Endothelial cell of umbilical vein (primary cell): ENCODE results near the gene GRK5. TPM values are rescaled to one million over a fixed set of nuclear protein-coding genes. Genes with fewer than 3 reads are reported as not detected.
A peak's percentile ranks its signal among the peaks of the same experiment; 100 is the strongest.

Experiments
- BruUV-seq: library from RNA; stranded (reverse); fragments of 400-500 nt; replicated peaks from 2 replicates; lab custom pipeline; 2021; lab: Mats Ljungman, UMichigan
- CTCF ChIA-PET: fragments of 300-600, 350-600 bp; sonication (Branson Sonifier 250); formaldehyde crosslinking; loops from one replicate; lab custom pipeline; 2021; ENCODE audit warnings: antibody characterized with exemption, inconsistent platforms; lab: Charles Lee
- POLR2A ChIA-PET: fragments of 300-600, 350-600 bp; sonication (Branson Sonifier 250); formaldehyde crosslinking; loops from one replicate; lab custom pipeline; 2021; ENCODE audit warnings: antibody characterized with exemption, inconsistent platforms; lab: Charles Lee
- DNase-seq: peaks from one replicate; pipeline ENCODE4 v3.0.0-alpha.2; 2011; ENCODE audit warnings: low read depth, low spot score
- FAIRE-seq: peaks from 2 replicates; lab custom pipeline; 2011; peaks lifted over from hg19 to GRCh38; lab: Jason Lieb, UNC
- H2AFZ ChIP-seq: 2 replicates; pipeline ENCODE4 v1.6.0; 2012; ENCODE audit warnings: low read depth, low read length, control low read depth, inconsistent platforms
- H3K27ac ChIP-seq: 2 replicates; pipeline ENCODE4 v1.5.1; 2011; ENCODE audit warnings: low read depth, mild to moderate bottlenecking, control low read depth, low read length, moderate library complexity; ENCODE audit not compliant: insufficient read depth
- H3K27me3 ChIP-seq, 2 experiments: 2 replicates each; pipeline versions ENCODE4 v1.6.0 to v1.6.1; 2011; ENCODE audit warnings: low read length in 2 of 2, mixed read lengths in 1 of 2; ENCODE audit not compliant: control insufficient read depth in 2 of 2, insufficient read depth in 2 of 2
- H3K36me3 ChIP-seq, 2 experiments: 2 replicates in 1 of 2; 3 replicates in 1 of 2; pipeline ENCODE4 v1.5.1; 2011; ENCODE audit warnings: low read length in 2 of 2, mild to moderate bottlenecking in 1 of 2, moderate library complexity in 1 of 2; ENCODE audit not compliant: control insufficient read depth in 2 of 2, insufficient read depth in 2 of 2; ENCODE audit errors: extremely low read depth in 1 of 2
- H3K4me1 ChIP-seq: 3 replicates; pipeline ENCODE4 v1.5.1; 2011; ENCODE audit warnings: mild to moderate bottlenecking, low read length; ENCODE audit not compliant: control insufficient read depth, insufficient read depth; ENCODE audit errors: extremely low read depth
- H3K4me2 ChIP-seq: 2 replicates; pipeline ENCODE4 v1.6.1; 2011; ENCODE audit warnings: low read length, control low read depth, mixed read lengths; ENCODE audit not compliant: insufficient read depth
- H3K4me3 ChIP-seq, 3 experiments: fragments of 200-600 bp in 1 of 3; sonication (generic), shearing (Covaris generic) in 1 of 3; replicated peaks in 1 of 3; 2 replicates each; pipeline ENCODE4 v1.5.1; 2011 to 2016; ENCODE audit warnings: control low read depth in 3 of 3, low read length in 3 of 3, mild to moderate bottlenecking in 2 of 3, inconsistent platforms in 1 of 3, low read depth in 1 of 3, moderate library complexity in 1 of 3; ENCODE audit not compliant: insufficient read depth in 1 of 3
- H3K79me2 ChIP-seq: 2 replicates; pipeline ENCODE4 v1.6.0; 2012; ENCODE audit warnings: low read length, inconsistent platforms; ENCODE audit not compliant: control insufficient read depth, insufficient read depth
- H3K9ac ChIP-seq: replicated peaks from 2 replicates; pipeline ENCODE3; 2011; ENCODE audit warnings: low read length, control low read depth; ENCODE audit not compliant: insufficient read depth; ENCODE audit errors: extremely low read depth
- H3K9me1 ChIP-seq: replicated peaks from 3 replicates; pipeline ENCODE4 v1.6.0; 2011; ENCODE audit warnings: mild to moderate bottlenecking, low read length; ENCODE audit not compliant: control insufficient read depth, insufficient read depth; ENCODE audit errors: extremely low read depth
- H3K9me3 ChIP-seq: replicated peaks from 2 replicates; pipeline ENCODE4 v1.5.1; 2012; ENCODE audit warnings: low read length, inconsistent platforms; ENCODE audit not compliant: control insufficient read depth, insufficient read depth
- H4K20me1 ChIP-seq: replicated peaks from 2 replicates; pipeline ENCODE3; 2011; ENCODE audit warnings: mild to moderate bottlenecking, low read length; ENCODE audit not compliant: control insufficient read depth, insufficient read depth; ENCODE audit errors: extremely low read depth
- CTCF ChIP-seq, 2 donors: IDR thresholded peaks; 1 replicate in 1 of 2; 2 replicates in 1 of 2; pipeline ENCODE4 v1.5.1; 2011; ENCODE audit warnings: low read length in 2 of 2, mild to moderate bottlenecking in 2 of 2, moderate library complexity in 2 of 2, control low read depth in 1 of 2, inconsistent platforms in 1 of 2, low read depth in 1 of 2; ENCODE audit not compliant: insufficient read depth in 1 of 2; ENCODE audit errors: extremely low read depth in 1 of 2
- EZH2 ChIP-seq: IDR thresholded peaks from 2 replicates; pipeline ENCODE4 v1.6.1; 2012; ENCODE audit warnings: borderline replicate concordance, low read depth, mild to moderate bottlenecking, moderate library complexity, low read length, inconsistent platforms; ENCODE audit not compliant: severe bottlenecking
- FOS ChIP-seq: IDR thresholded peaks from 2 replicates; pipeline ENCODE4 v1.6.1; 2011; ENCODE audit warnings: mild to moderate bottlenecking, low read length, moderate library complexity, borderline replicate concordance; ENCODE audit not compliant: insufficient read depth
- GATA2 ChIP-seq: IDR thresholded peaks from 2 replicates; pipeline ENCODE4 v1.7.0; 2011; ENCODE audit warnings: low read depth, mild to moderate bottlenecking, moderate library complexity, mixed read lengths, low read length; ENCODE audit not compliant: insufficient read length, insufficient read depth
- JUN ChIP-seq: IDR thresholded peaks from 2 replicates; pipeline ENCODE4 v1.6.1; 2011; ENCODE audit warnings: borderline replicate concordance, low read depth; ENCODE audit not compliant: insufficient read length, insufficient read depth
- MYC ChIP-seq: IDR thresholded peaks from one replicate; pipeline ENCODE4 v1.6.1; 2011; ENCODE audit warnings: mild to moderate bottlenecking, low read depth, low read length
- POLR2A ChIP-seq: IDR thresholded peaks from 2 replicates; pipeline ENCODE4 v1.6.1; 2012; ENCODE audit warnings: low read depth, mild to moderate bottlenecking, control low read depth, low read length
- POLR2AphosphoS5 ChIP-seq: IDR thresholded peaks from 2 replicates; pipeline ENCODE4 v1.6.1; 2012; ENCODE audit warnings: low read depth, mild to moderate bottlenecking, control low read depth, low read length, moderate library complexity; ENCODE audit not compliant: insufficient read depth
- dilution Hi-C: fragments of 300-500 bp; cut with MboI; formaldehyde crosslinking; loops from one replicate; pipeline ENCODE4 v1.15.0; 2019; ENCODE audit warnings: low sequenced_read_pairs; ENCODE audit not compliant: extremely low pct_ligation_motif_present
- intact Hi-C: fragments of 100-400 bp; cut with micrococcal nuclease; formaldehyde crosslinking; loops from one replicate; pipeline ENCODE4 v1.10.0; 2022
- polyA plus RNA-seq, 4 experiments: library from polyadenylated mRNA; depleted of rRNA in 3 of 4; stranded (reverse) in 3 of 4; unstranded in 1 of 4; fragments of >200 nt; gene quantifications; 2 replicates each; pipeline versions ENCODE4 v1.2.1 to v1.2.3, GENCODE V29; 2011 to 2012; ENCODE audit warnings: missing spikeins in 1 of 4
- total RNA-seq: library from RNA; stranded (reverse); gene quantifications from 2 replicates; pipeline ENCODE4 v1.2.3, GENCODE V29; 2021
- TF ChIP-seq, protein P1 (sequence below): IDR thresholded peaks from 2 replicates; pipeline ENCODE4 v1.6.1; 2011; ENCODE audit not compliant: insufficient read depth, insufficient read length

GRK5 gene
- total and polyA plus RNA-seq, 2 donors (not counting 3 experiments of a cell fraction or from before 2014, with no cell fraction given), result 13.1 to 29.5 TPM

- H3K4me1 ChIP-seq, result no peaks in the 10 kb centered on the region
- H3K9me1 ChIP-seq, result no peaks in the 10 kb centered on the region
- no peak overlapping the region for H3K4me2 ChIP-seq
- H3K79me2 ChIP-seq, result no peaks in the 10 kb centered on the region
- ChIA-PET CTCF (interaction anchor here (0.8 to 1.5 kb wide), 2 partner anchors 18 to 43 kb away, joined by 3 read pairs; no protein-coding TSS in a partner anchor), POLR2A (no interaction called here)
- dilution Hi-C loops, result no loop called here
- no peak overlapping the region for H3K4me3 ChIP-seq
- FAIRE-seq (no peak), DNase-seq (no peak)
- TF ChIP-seq CTCF (IDR thresholded peaks at IDR 0.05; ENCODE audit: extremely low read depth in 1 of 2, insufficient read depth in 1 of 2, low read depth in 1 of 2, low read length in 2 of 2), result peak; percentile 20 to 25
- TF ChIP-seq FOS, result no peak
- H3K9me3 ChIP-seq, result no peaks in the 10 kb centered on the region
- BruUV-seq, result no TSS peak
- intact Hi-C loops, result no loop called here
- no peak overlapping the region for H2AFZ ChIP-seq
- no peaks in the 10 kb centered on the region for H4K20me1 ChIP-seq
- no peaks in the 10 kb centered on the region for H3K27me3 ChIP-seq
- no peak overlapping the region for H3K27ac ChIP-seq
- no peaks in the 10 kb centered on the region for H3K36me3 ChIP-seq
- no peak overlapping the region for H3K9ac ChIP-seq
These were observed 148.6 kb downstream of the GRK5 start for GRCh38 chr10:119355930-119356329.

- intact Hi-C loops, result no loop called here
- dilution Hi-C loops, result no loop called here
- Histone ChIP-seq H3K27ac (no peak overlapping the region), H3K9me3 (no peaks in the 10 kb centered on the region), H3K27me3 (no peaks in the 10 kb centered on the region), H3K36me3 (peaks cover 0 to 1% of the 10 kb centered on the region in 2 experiments), H3K4me1 (no peaks in the 10 kb centered on the region), H3K4me2 (no peak overlapping the region), H4K20me1 (no peaks in the 10 kb centered on the region), H3K79me2 (no peaks in the 10 kb centered on the region), H3K9ac (no peak overlapping the region), H2AFZ (no peak overlapping the region), H3K9me1 (no peaks in the 10 kb centered on the region), H3K4me3 (no peak overlapping the region)
- ChIA-PET CTCF (no interaction called here), POLR2A (no interaction called here)
- FAIRE-seq, result no peak
- no TSS peak for BruUV-seq
- DNase-seq, result no peak
- TF ChIP-seq, protein P1, sequence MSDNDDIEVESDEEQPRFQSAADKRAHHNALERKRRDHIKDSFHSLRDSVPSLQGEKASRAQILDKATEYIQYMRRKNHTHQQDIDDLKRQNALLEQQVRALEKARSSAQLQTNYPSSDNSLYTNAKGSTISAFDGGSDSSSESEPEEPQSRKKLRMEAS, result no peak
- TF ChIP-seq POLR2A (no peak), FOS (no peak), JUN (no peak), EZH2 (no peak), GATA2 (no peak), MYC (no peak), CTCF (IDR thresholded peaks at IDR 0.05; ENCODE audit: extremely low read depth in 1 of 2, insufficient read depth in 1 of 2, low read depth in 1 of 2, low read length in 2 of 2) (no peak), POLR2AphosphoS5 (no peak)
These were observed 150.2 kb downstream of the GRK5 start for GRCh38 chr10:119357412-119358151.
